Bronchial smooth muscle cell (primary cell): ENCODE measurements around the gene FAM83C. TPM values are rescaled to one million over a fixed set of nuclear protein-coding genes. Genes with fewer than 3 reads are reported as not detected.

Experiments
- total RNA-seq: library from RNA; depleted of rRNA; stranded (reverse); fragments of >200 nt; gene quantifications from 2 replicates; pipeline ENCODE4 v1.2.1, GENCODE V29; 2014

Gene FAM83C
- not detected in 2 replicates for total RNA-seq

DNA sequence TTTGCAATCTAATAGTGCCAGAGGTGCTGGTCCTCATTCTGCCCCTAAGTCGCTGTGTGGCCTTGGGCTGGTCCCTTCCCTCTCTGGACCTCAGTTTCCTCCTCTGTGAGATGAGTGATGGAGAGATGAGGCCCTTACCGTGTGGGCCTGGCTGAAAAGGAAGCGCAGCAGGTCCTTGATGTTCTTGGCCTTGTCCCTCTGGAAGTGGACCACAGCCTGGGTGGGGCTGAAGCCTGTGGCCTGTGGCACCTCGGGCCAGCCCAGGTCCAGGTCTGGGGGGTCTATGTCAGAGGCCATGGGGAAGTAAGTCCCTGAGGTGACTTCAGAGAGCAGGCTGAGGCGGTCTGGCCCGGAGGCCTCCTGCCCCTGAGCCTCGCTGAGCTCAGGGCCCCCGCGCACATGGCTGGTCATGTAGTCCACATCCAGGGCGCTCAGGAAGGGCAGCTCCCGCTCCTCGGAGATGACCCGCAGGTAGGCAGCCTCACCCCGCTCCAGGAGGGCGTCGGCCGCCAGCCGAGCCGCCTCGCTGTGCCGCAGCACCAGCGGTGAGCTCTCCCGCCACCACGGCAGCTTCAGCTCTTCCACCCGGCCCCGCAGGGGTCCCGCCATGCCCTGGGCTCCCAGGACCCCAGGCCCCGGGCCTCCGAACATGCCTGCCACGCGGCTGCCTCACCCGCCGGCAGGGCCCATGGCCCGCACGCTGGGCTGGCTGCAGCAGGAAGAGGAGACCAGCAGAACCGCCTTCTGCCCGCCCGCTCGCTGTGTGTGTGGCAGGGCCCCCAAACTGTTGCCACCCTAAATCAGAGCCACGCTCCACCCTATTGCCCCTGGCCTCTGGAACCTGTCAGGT, at the start of gene FAM83C:
TSS of gene FAM83C (minus strand) at position 772 of the 850 bp plus-strand sequence. CDS start at position 651, 121 bp downstream.

DNA sequence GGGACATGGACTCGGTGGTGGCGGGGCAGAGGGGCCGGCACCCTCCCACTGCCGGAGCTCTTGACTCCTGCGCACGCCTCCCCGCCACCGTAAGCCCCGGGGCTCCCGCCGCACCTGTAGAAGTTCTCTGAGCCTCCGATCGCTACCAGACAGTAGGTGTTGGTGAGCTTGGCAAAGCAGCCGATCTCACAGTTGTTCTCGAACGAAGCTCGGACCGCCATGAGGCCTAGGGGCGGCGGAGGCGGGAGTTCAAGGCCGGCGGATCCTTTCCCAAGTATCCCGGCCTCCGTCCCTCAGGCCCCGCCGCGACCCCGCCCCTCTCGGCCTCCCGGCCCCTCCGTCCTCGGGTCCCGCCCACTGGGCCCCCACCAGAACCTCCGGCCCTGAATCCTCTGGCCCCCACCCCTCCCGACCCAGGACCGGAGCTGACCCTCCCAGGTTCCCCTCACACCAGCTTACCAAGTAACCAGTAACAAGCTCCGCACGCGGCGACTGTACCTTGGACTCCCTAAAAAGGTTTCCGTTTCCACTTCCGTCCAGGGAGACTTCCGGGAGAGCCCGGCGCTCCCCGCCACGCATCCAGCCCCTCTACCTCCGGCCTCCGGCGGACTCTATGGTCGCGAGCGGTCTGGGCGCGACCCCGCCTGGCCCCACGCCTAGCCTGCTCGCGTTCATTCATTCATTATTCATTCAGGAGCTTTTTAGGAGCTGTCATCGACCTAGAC, 7.8 kb downstream of the FAM83C start, which contains the start of gene EIF6:
TSS of gene EIF6 (minus strand) at position 506 of the 725 bp plus-strand sequence. CDS start at position 221, 285 bp downstream.

GRCh38 chr20:35277531-35278395, 14.5 kb downstream of the FAM83C start, which contains the start of gene MMP24OS:
Gene MMP24OS, minus strand, starts transcription at chr20:35278122. Its CDS starts 193 bp downstream, at chr20:35277929.

Other genes starting within 250 kb of the FAM83C start
- 47.3 and 56.0 TPM in 2 replicates for gene TRPC4AP, start 199.6 kb downstream of the FAM83C start, total RNA-seq
- gene EDEM2, start 145.1 kb downstream of the FAM83C start, total RNA-seq, result 79.8 and 155 TPM in 2 replicates
- gene PROCR, start 120.4 kb downstream of the FAM83C start, total RNA-seq, result 125 and 171 TPM in 2 replicates
- gene MMP24, start 65.7 kb downstream of the FAM83C start, total RNA-seq, result 0.09 and 0.47 TPM in 2 replicates
- 25.4 and 41.6 TPM in 2 replicates for gene MMP24OS, start 14.3 kb downstream of the FAM83C start, total RNA-seq
- gene EIF6, start 7.7 kb downstream of the FAM83C start, total RNA-seq, result 121 and 137 TPM in 2 replicates
- gene UQCC1, start 119.5 kb upstream of the FAM83C start, total RNA-seq, result 30.3 and 37.9 TPM in 2 replicates
- 6.1 and 23.2 TPM in 2 replicates for gene GDF5, start 145.8 kb upstream of the FAM83C start, total RNA-seq
- 23.7 and 30.9 TPM in 2 replicates for gene CEP250, start 163.2 kb upstream of the FAM83C start, total RNA-seq
- not detected in 2 replicates for gene C20orf173, start 237.2 kb upstream of the FAM83C start, total RNA-seq
- gene ERGIC3, start 249.7 kb upstream of the FAM83C start, total RNA-seq, result 407 and 670 TPM in 2 replicates